ENCODE data around the gene NRIP1. TPM values are rescaled to one million over a fixed set of nuclear protein-coding genes. Genes with fewer than 3 reads are reported as not detected.

NRIP1 gene
- total and polyA plus RNA-seq, 2 of the 13 experiments (the other 11 are each of a cell fraction or from before 2014, with no cell fraction given), result 21.0 to 69.0 TPM

DNA sequence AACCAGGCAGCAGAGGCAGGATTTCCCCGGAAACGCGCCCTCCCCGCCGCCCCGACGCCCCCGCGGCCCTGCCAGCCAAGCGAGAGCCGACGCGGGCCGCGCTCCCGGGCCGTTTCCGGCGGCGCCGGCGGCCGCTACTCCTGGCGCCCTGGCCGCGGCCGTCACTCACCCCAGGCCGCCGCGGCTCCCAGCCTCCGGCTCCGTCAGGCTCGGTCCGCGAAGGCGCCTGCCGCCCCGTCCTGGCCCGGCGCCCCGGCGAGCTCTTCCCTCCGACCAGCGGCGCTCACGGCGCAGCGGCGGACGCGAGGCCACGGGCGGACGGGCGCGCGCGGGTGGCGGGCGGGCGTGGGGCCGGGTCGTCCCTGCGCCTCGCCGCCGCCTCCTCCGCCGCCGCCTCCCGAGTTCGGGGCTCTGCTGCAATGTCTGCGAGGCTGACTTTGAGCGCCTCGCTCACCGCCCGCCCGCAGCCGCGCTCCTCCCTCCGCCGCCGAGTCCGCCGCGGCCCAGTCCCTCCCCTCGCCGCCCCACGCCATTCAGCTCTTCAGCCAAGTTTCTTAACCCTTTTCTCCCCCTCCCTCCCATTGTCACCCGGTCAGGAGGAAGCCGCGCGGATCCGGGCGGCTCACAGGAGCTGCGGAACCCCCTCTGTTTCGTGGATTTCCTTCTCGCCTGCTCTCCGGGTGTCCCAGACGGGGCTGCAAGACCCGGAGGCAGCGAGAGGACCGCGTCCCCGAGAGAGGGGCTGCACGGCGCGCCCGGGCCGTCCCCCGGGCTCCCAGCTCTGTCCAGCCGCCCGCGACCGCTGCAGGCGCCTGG lies at the start of gene NRIP1 (continued):
- TF ChIP-seq REST (IDR thresholded peaks at IDR 0.05; ENCODE audit: borderline replicate concordance in 1 of 2, low read depth in 1 of 2, low read length in 2 of 2) (peak; percentile 19 to 44; a peak in 3 of 4 replicates), U2AF1 (optimal IDR thresholded peaks at IDR 0.05; ENCODE audit: low read depth, low read length) (peak; percentile 74), ZNF503 (CRISPR knock-in tag; IDR thresholded peaks at IDR 0.05) (no peak), MYC (CRISPR knock-in tag; IDR thresholded peaks at IDR 0.05; ENCODE audit: borderline replicate concordance) (peak; percentile 60; the same call in 1 of the 2 replicates), ZNF431 (CRISPR knock-in tag; IDR thresholded peaks at IDR 0.05; ENCODE audit: borderline replicate concordance, low read depth) (no peak), ZGPAT (CRISPR knock-in tag; IDR thresholded peaks at IDR 0.05) (peak; percentile 62; the same call in 1 of the 2 replicates), ZNF615 (CRISPR knock-in tag; IDR thresholded peaks at IDR 0.05; ENCODE audit: borderline replicate concordance) (no peak), NFYC (CRISPR knock-in tag; IDR thresholded peaks at IDR 0.05) (no peak), NFYB (CRISPR knock-in tag; IDR thresholded peaks at IDR 0.05) (no peak), DZIP1 (CRISPR knock-in tag; IDR thresholded peaks at IDR 0.05) (0 out of 2 replicates have a peak, but pooled peaks have one; percentile 7), EED (CRISPR knock-in tag; IDR thresholded peaks at IDR 0.05) (no peak), SP1 (IDR thresholded peaks at IDR 0.05) (no peak), SP1 (CRISPR knock-in tag; IDR thresholded peaks at IDR 0.05) (0 out of 2 replicates have a peak, but pooled peaks have one; percentile 30), SOX13 (IDR thresholded peaks at IDR 0.05) (no peak), SOX13 (CRISPR knock-in tag; conservative IDR thresholded peaks at IDR 0.05 in 1 of 2, IDR thresholded peaks at IDR 0.05 in 1 of 2) (peak in 1 of 2 experiments; percentile 64; a peak in 2 of 4 replicates), ZNF441 (CRISPR knock-in tag; IDR thresholded peaks at IDR 0.05; ENCODE audit: borderline replicate concordance) (0 out of 2 replicates have a peak, but pooled peaks have one; percentile 30)
- TF ChIP-seq, protein P1, sequence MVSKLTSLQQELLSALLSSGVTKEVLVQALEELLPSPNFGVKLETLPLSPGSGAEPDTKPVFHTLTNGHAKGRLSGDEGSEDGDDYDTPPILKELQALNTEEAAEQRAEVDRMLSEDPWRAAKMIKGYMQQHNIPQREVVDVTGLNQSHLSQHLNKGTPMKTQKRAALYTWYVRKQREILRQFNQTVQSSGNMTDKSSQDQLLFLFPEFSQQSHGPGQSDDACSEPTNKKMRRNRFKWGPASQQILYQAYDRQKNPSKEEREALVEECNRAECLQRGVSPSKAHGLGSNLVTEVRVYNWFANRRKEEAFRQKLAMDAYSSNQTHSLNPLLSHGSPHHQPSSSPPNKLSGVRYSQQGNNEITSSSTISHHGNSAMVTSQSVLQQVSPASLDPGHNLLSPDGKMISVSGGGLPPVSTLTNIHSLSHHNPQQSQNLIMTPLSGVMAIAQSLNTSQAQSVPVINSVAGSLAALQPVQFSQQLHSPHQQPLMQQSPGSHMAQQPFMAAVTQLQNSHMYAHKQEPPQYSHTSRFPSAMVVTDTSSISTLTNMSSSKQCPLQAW (CRISPR knock-in tag; IDR thresholded peaks at IDR 0.05), result no peak

Data from HepG2 (cell line).